ENCODE results near the gene PRSS21.

DNA sequence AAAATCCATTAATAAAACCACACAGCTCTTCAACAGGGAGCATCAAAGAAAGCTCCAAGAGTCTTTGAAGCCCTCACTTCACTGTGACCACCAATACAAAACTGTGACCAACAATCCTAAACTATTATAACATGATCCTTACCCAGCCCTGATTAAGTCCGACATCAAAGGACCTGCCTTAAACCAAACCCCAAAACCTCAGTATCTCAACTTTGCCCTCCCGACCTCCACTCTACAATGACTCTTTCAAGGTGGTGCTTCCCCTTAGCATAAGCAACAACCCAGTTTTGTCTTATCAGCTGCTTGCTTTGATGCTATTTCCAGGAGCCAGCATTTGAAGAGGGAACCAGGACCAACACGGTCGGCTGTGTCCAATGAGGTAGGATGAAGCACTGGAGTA is 49.4 kb downstream of the PRSS21 start:
- TF ChIP-seq SUZ12 (IDR thresholded peaks at IDR 0.05) = no peak
- TF ChIP-seq ELF4 (IDR thresholded peaks at IDR 0.05) = no peak
- TF ChIP-seq, protein P1, sequence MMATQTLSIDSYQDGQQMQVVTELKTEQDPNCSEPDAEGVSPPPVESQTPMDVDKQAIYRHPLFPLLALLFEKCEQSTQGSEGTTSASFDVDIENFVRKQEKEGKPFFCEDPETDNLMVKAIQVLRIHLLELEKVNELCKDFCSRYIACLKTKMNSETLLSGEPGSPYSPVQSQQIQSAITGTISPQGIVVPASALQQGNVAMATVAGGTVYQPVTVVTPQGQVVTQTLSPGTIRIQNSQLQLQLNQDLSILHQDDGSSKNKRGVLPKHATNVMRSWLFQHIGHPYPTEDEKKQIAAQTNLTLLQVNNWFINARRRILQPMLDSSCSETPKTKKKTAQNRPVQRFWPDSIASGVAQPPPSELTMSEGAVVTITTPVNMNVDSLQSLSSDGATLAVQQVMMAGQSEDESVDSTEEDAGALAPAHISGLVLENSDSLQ (IDR thresholded peaks at IDR 0.05) = no peak
- no peak for TF ChIP-seq ARNT (IDR thresholded peaks at IDR 0.05)
- no peak for TF ChIP-seq FOXK2 (IDR thresholded peaks at IDR 0.05)
- TF ChIP-seq HDGF (IDR thresholded peaks at IDR 0.05; ENCODE audit: borderline replicate concordance) = no peak
- TF ChIP-seq FOXM1 (IDR thresholded peaks at IDR 0.05; ENCODE audit: borderline replicate concordance) = no peak
- no peak for TF ChIP-seq TARDBP (IDR thresholded peaks at IDR 0.05)
- TF ChIP-seq BHLHE40 (IDR thresholded peaks at IDR 0.05; ENCODE audit: borderline replicate concordance) = no peak
- TF ChIP-seq SP1 (IDR thresholded peaks at IDR 0.05) = no peak
